Astrocyte (in vitro differentiated cells and primary cell): ENCODE data around the gene KRT84. TPM values are rescaled to one million over a fixed set of nuclear protein-coding genes. Genes with fewer than 3 reads are reported as not detected.

ENCODE experiments used
- DNase-seq: peaks from one replicate; pipeline ENCODE4 v3.0.0-alpha.2; 2010; ENCODE audit warnings: low read depth
- FAIRE-seq: peaks from 2 replicates; lab custom pipeline; 2011; peaks lifted over from hg19 to GRCh38; lab: Jason Lieb, UNC
- H2AFZ ChIP-seq: 2 replicates; pipeline ENCODE4 v1.6.0; 2012; ENCODE audit warnings: low read depth, low read length, inconsistent platforms
- H3K27ac ChIP-seq: 2 replicates; pipeline ENCODE4 v1.5.1; 2011; ENCODE audit warnings: low read depth, low read length, inconsistent platforms
- H3K27me3 ChIP-seq: 2 replicates; pipeline ENCODE4 v1.6.0; 2011; ENCODE audit warnings: low read length, inconsistent platforms; ENCODE audit not compliant: insufficient read depth
- H3K36me3 ChIP-seq: 2 replicates; pipeline ENCODE4 v1.5.1; 2011; ENCODE audit warnings: low read length, inconsistent platforms; ENCODE audit not compliant: insufficient read depth
- H3K4me1 ChIP-seq: 2 replicates; pipeline ENCODE4 v1.5.1; 2011; ENCODE audit warnings: low read length, inconsistent platforms; ENCODE audit not compliant: insufficient read depth
- H3K4me2 ChIP-seq: 2 replicates; pipeline ENCODE4 v1.6.0; 2012; ENCODE audit warnings: low read length, inconsistent platforms
- H3K4me3 ChIP-seq: 2 replicates; pipeline ENCODE4 v1.5.1; 2011; ENCODE audit warnings: low read depth, mild to moderate bottlenecking, low read length, inconsistent platforms; ENCODE audit not compliant: insufficient read depth
- H3K79me2 ChIP-seq: 2 replicates; pipeline ENCODE4 v1.6.0; 2012; ENCODE audit warnings: mild to moderate bottlenecking, low read length, inconsistent platforms; ENCODE audit not compliant: insufficient read depth
- H3K9ac ChIP-seq: 2 replicates; pipeline ENCODE4 v1.6.0; 2012; ENCODE audit warnings: mild to moderate bottlenecking, low read length, inconsistent platforms
- H3K9me3 ChIP-seq: 2 replicates; pipeline ENCODE4 v1.5.1; 2012; ENCODE audit warnings: low read depth, mild to moderate bottlenecking, low read length, inconsistent platforms; ENCODE audit not compliant: insufficient read depth
- H4K20me1 ChIP-seq: 2 replicates; pipeline ENCODE4 v1.6.0; 2012; ENCODE audit warnings: low read length, inconsistent platforms; ENCODE audit not compliant: insufficient read depth
- H3K27ac Mint-ChIP-seq: one replicate; pipeline ENCODE4 v1.8.0; 2021; ENCODE audit warnings: mild to moderate bottlenecking, mixed read lengths; ENCODE audit not compliant: unreplicated experiment
- H3K27me3 Mint-ChIP-seq: one replicate; pipeline ENCODE4 v1.8.0; 2021; ENCODE audit warnings: low read depth, mixed read lengths; ENCODE audit not compliant: unreplicated experiment
- H3K36me3 Mint-ChIP-seq: one replicate; pipeline ENCODE4 v1.8.0; 2021; ENCODE audit warnings: low read depth, mixed read lengths; ENCODE audit not compliant: unreplicated experiment
- H3K4me1 Mint-ChIP-seq: one replicate; pipeline ENCODE4 v1.8.0; 2021; ENCODE audit warnings: low read depth, mixed read lengths; ENCODE audit not compliant: unreplicated experiment
- H3K4me3 Mint-ChIP-seq: one replicate; pipeline ENCODE4 v1.8.0; 2021; ENCODE audit warnings: mild to moderate bottlenecking, moderate library complexity, mixed read lengths; ENCODE audit not compliant: unreplicated experiment
- H3K9me3 Mint-ChIP-seq: one replicate; pipeline ENCODE4 v1.8.0; 2021; ENCODE audit warnings: mild to moderate bottlenecking, mixed read lengths; ENCODE audit not compliant: unreplicated experiment
- EZH2 ChIP-seq: IDR thresholded peaks from 2 replicates; pipeline ENCODE4 v1.6.1; 2012; ENCODE audit warnings: mild to moderate bottlenecking, low read length, inconsistent platforms; ENCODE audit not compliant: insufficient read depth
- total RNA-seq: library from RNA; stranded (reverse); gene quantifications from 2 replicates; pipeline ENCODE4 v1.2.1, GENCODE V29; 2021
- TF ChIP-seq, protein P1 (sequence below): IDR thresholded peaks from 2 replicates; pipeline ENCODE4 v1.5.1; 2011; ENCODE audit warnings: low read depth, mild to moderate bottlenecking, inconsistent platforms, low read length, moderate library complexity; ENCODE audit not compliant: insufficient read depth

The KRT84 gene
- total RNA-seq, 1 donor from 2014 or later, result not detected

- FAIRE-seq, result no peak
- no peaks in the 10 kb centered on the region for H4K20me1 ChIP-seq
Measured at GRCh38 chr12:52432559-52433207, 47.2 kb upstream of the KRT84 start.

DNA sequence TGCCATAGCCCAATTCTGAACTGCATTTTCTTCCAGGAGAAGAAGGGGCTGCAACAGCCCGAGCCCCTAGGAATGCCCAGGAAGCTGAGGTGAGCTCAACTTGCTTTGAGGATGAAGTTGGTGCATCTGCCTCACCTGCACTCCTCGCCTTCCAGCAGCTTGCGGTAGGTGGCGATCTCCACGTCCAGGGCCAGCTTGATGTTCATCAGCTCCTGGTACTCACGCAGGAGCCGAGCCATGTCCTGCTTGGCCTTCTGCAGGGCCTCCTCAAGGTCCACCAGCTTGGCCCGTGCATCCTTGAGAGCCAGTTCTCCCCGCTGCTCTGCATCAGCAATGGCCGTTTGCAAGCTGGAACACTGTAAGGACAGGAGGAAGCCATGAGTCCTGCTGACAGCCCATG, 42.7 kb upstream of the KRT84 start:
- no peak overlapping the region for H3K27ac ChIP-seq
- peaks cover 64% of the 10 kb centered on the region for H3K27me3 Mint-ChIP-seq
- H3K27me3 ChIP-seq, result peaks cover 27% of the 10 kb centered on the region
- H3K79me2 ChIP-seq, result no peaks in the 10 kb centered on the region
- H3K27ac Mint-ChIP-seq, result no peak overlapping the region
- FAIRE-seq (no peak), DNase-seq (no peak)
- no peaks in the 10 kb centered on the region for H3K36me3 ChIP-seq
- no peak for TF ChIP-seq EZH2
- TF ChIP-seq, protein P1, sequence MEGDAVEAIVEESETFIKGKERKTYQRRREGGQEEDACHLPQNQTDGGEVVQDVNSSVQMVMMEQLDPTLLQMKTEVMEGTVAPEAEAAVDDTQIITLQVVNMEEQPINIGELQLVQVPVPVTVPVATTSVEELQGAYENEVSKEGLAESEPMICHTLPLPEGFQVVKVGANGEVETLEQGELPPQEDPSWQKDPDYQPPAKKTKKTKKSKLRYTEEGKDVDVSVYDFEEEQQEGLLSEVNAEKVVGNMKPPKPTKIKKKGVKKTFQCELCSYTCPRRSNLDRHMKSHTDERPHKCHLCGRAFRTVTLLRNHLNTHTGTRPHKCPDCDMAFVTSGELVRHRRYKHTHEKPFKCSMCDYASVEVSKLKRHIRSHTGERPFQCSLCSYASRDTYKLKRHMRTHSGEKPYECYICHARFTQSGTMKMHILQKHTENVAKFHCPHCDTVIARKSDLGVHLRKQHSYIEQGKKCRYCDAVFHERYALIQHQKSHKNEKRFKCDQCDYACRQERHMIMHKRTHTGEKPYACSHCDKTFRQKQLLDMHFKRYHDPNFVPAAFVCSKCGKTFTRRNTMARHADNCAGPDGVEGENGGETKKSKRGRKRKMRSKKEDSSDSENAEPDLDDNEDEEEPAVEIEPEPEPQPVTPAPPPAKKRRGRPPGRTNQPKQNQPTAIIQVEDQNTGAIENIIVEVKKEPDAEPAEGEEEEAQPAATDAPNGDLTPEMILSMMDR, result no peak
- no peaks in the 10 kb centered on the region for H3K9me3 ChIP-seq
- peaks cover 4% of the 10 kb centered on the region for H3K4me1 Mint-ChIP-seq
- H3K4me3 Mint-ChIP-seq, result no peak overlapping the region
- no peaks in the 10 kb centered on the region for H4K20me1 ChIP-seq
- H3K4me3 ChIP-seq, result no peak overlapping the region
- no peak overlapping the region for H3K9ac ChIP-seq
- H3K9me3 Mint-ChIP-seq, result peaks cover 6% of the 10 kb centered on the region
- H2AFZ ChIP-seq, result no peak overlapping the region
- H3K4me1 ChIP-seq, result no peaks in the 10 kb centered on the region
- H3K36me3 Mint-ChIP-seq, result peaks cover 3% of the 10 kb centered on the region
- H3K4me2 ChIP-seq, result no peak overlapping the region

More at GRCh38 chr12:52432559-52433207, 47.2 kb upstream of the KRT84 start:
- Histone ChIP-seq H3K27me3 (peaks cover 24% of the 10 kb centered on the region), H3K79me2 (no peaks in the 10 kb centered on the region), H3K4me1 (peaks cover 11% of the 10 kb centered on the region), H3K9me3 (no peaks in the 10 kb centered on the region), H3K36me3 (no peaks in the 10 kb centered on the region), H3K4me3 (no peak overlapping the region), H3K27ac (no peak overlapping the region), H2AFZ (no peak overlapping the region), H3K9ac (no peak overlapping the region), H3K4me2 (no peak overlapping the region)
- Mint-ChIP-seq H3K9me3 (peaks cover 6% of the 10 kb centered on the region), H3K27ac (no peak overlapping the region), H3K4me3 (no peak overlapping the region), H3K27me3 (peaks cover 53% of the 10 kb centered on the region), H3K36me3 (peaks cover 3% of the 10 kb centered on the region), H3K4me1 (peaks cover 24% of the 10 kb centered on the region)
- DNase-seq, result no peak
- TF ChIP-seq, protein P1, result no peak
- no peak for TF ChIP-seq EZH2

DNA sequence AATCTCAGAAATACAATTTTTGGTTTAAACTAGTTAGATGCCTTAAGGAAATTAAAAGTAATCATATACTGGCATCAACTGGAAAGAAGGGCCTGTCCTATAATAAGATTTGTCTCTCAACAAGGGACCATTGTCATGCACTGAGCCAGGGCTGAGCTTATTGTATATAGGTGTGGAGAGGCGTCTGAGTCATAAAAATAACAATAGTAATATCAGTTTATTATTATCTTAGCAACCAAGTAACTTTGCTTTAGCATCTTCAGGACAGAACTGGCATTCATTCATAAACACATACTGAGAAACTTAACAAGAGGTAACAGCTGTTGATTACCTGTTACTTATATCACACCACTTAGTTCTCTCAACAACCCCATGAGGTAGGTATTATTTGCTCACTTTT, 41.6 kb upstream of the KRT84 start:
- H3K4me2 ChIP-seq, result no peak overlapping the region
- Mint-ChIP-seq H3K9me3 (peaks cover 6% of the 10 kb centered on the region), H3K36me3 (peaks cover 3% of the 10 kb centered on the region), H3K4me3 (no peak overlapping the region), H3K4me1 (peaks cover 4% of the 10 kb centered on the region), H3K27me3 (peaks cover 57% of the 10 kb centered on the region), H3K27ac (no peak overlapping the region)
- H3K4me3 ChIP-seq, result no peak overlapping the region
- H3K79me2 ChIP-seq, result no peaks in the 10 kb centered on the region
- TF ChIP-seq, protein P1, result no peak
- H3K9ac ChIP-seq, result no peak overlapping the region
- no peaks in the 10 kb centered on the region for H4K20me1 ChIP-seq
- DNase-seq, result no peak
- no peak for FAIRE-seq
- H3K4me1 ChIP-seq, result no peaks in the 10 kb centered on the region
- H3K36me3 ChIP-seq, result no peaks in the 10 kb centered on the region
- peaks cover 30% of the 10 kb centered on the region for H3K27me3 ChIP-seq
- H3K27ac ChIP-seq, result no peak overlapping the region
- H3K9me3 ChIP-seq, result no peaks in the 10 kb centered on the region
- no peak overlapping the region for H2AFZ ChIP-seq
